Fibroblast of pulmonary artery (primary cell): ENCODE measurements around the gene CEP250.
"Not testable (repeated sequence)": the region's sequence is repeated elsewhere in the genome, so short reads cannot be mapped to it uniquely, and the experiment has no call there.

Experiments used
- DNase-seq: peaks from one replicate; pipeline ENCODE4 v3.0.0-alpha.2; 2010; ENCODE audit warnings: low read depth
- H3K4me3 ChIP-seq: replicated peaks from 2 replicates; pipeline ENCODE4 v1.5.1; 2011; ENCODE audit warnings: low read depth, mild to moderate bottlenecking, control low read depth, low read length, moderate library complexity
- CTCF ChIP-seq: IDR thresholded peaks from 2 replicates; pipeline ENCODE4 v1.5.1; 2011; ENCODE audit warnings: mild to moderate bottlenecking, control low read depth, low read length, inconsistent platforms; ENCODE audit errors: missing control alignments

Gene CEP250

GRCh38 chr20:35453647-35454046, 1.8 kb upstream of the CEP250 start:
- peak overlapping the region; percentile 89 for H3K4me3 ChIP-seq
- TF ChIP-seq CTCF: no peak
- no peak for DNase-seq

- DNase-seq, H3K4me3 ChIP-seq: not testable (repeated sequence)
These were observed 1.3 kb downstream of the CEP250 start for GRCh38 chr20:35456700-35457099.

- DNase-seq, H3K4me3 ChIP-seq: not testable (repeated sequence)
These were observed 2.1 kb downstream of the CEP250 start for GRCh38 chr20:35457539-35457938.

GRCh38 chr20:35458388-35458787, 3.0 kb downstream of the CEP250 start:
- H3K4me3 ChIP-seq: no peak overlapping the region
- DNase-seq: no peak
- no peak for TF ChIP-seq CTCF

- peak; percentile 48 for DNase-seq
- no peak overlapping the region for H3K4me3 ChIP-seq
- TF ChIP-seq CTCF: no peak
These were observed 6.2 kb downstream of the CEP250 start for GRCh38 chr20:35461620-35462019.

GRCh38 chr20:35462351-35462750, 7.0 kb downstream of the CEP250 start:
- H3K4me3 ChIP-seq: no peak overlapping the region
- TF ChIP-seq CTCF: no peak

GRCh38 chr20:35463455-35464300, 8.3 kb downstream of the CEP250 start:
- H3K4me3 ChIP-seq: no peak overlapping the region
- peak; percentile 82 for TF ChIP-seq CTCF
- DNase-seq: peak; percentile 82

More at GRCh38 chr20:35462351-35462750, 7.0 kb downstream of the CEP250 start:
- no peak for DNase-seq

GRCh38 chr20:35465976-35466375, 10.6 kb downstream of the CEP250 start:
- no peak for TF ChIP-seq CTCF
- no peak for DNase-seq
- no peak overlapping the region for H3K4me3 ChIP-seq
